ENCODE results near the gene ZCCHC14. TPM values are rescaled to one million over a fixed set of nuclear protein-coding genes. Genes with fewer than 3 reads are reported as not detected.
A peak's percentile ranks its signal among the peaks of the same experiment; 100 is the strongest.

Gene ZCCHC14
- 27.1 and 28.2 TPM in 2 replicates for total RNA-seq (2021; fragmentation: NEBNext Ultra II Directional; extraction: Animal tissue kit (Norgen Biotek cat#: 25700))
- 8.2 and 15.6 TPM in 2 replicates for polyA plus RNA-seq (2011; rRNA removed)
- polyA plus RNA-seq (2011; cell fraction: cytosol; rRNA removed), result 6.5 TPM
- 44.9 TPM for polyA plus RNA-seq (2011; cell fraction: nucleus; rRNA removed)
- 14.6 to 17.2 TPM (median 16.2 TPM) in 4 replicates for polyA plus RNA-seq (2012, experiment 1 of 2)
- 3.6 TPM for polyA plus RNA-seq (2012, experiment 2 of 2)
- 13.4 TPM for polyA plus RNA-seq (2013, experiment 1 of 2)
- polyA plus RNA-seq (2013, experiment 2 of 2), result 13.2 TPM
- polyA minus RNA-seq (2011; rRNA and poly(A)+ RNA removed), result 7.8 and 11.3 TPM in 2 replicates
- 16.9 TPM for polyA minus RNA-seq (2011; cell fraction: cytosol; rRNA and poly(A)+ RNA removed)
- 19.5 TPM for polyA minus RNA-seq (2011; cell fraction: nucleus; rRNA and poly(A)+ RNA removed)
- long read RNA-seq, experiment 1, partial matches to known transcripts, result 28 of 30 reads
- long read RNA-seq, experiment 1, other reads (novel, unspliced or antisense), result 2 of 30 reads
- long read RNA-seq, experiment 2, partial matches to known transcripts, result 0 of 2 reads
- long read RNA-seq, experiment 2, other reads (novel, unspliced or antisense), result 2 of 2 reads

DNA sequence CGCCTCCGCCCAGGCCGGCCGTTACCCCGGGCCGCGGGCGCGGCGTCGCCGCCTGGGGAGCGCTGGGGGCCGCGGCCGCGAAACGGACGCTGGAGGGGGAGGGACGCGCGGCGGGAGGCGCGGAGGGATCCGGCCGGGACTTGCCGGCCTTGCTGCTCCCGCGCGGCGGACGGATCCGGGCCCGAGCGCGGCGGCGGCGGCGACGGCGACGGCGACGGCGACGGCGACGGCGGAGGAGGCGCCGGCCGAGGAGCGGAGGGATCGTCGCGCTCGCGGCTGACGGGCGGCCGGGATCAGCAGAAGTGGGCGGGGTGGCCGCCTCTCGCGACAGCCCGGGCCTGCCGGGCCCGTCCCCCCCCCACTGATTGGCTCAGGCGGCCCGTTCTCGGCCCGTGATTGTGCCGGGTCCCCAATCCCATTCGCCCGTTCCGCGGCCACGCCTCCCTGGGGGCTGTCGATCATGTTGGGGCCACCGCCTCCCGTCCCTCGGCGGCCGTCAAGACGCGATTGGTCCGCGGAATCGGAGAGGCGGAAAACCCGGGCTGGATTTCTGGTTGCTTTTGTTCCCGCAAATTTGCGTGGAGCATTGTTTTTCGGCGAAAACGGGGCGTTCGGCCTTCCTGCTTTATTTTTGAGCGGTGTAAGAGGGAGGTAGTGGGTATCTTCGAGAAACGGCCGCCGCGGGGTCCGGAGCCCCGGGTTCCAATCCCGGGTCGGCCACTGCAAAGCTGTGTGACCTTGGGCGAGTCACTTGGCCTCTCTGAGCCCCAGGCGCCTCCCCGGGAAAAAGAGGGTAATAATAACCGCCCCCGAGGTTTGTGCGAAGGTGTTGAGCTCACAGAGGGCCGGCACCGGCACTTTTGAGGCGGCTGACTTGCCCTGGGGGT is at the start of gene ZCCHC14:
Gene ZCCHC14 (minus strand): TSS at position 304 of the 887 bp plus-strand sequence. CDS start 786 bp downstream, outside the sequence.
- FAIRE-seq, result no peak
- WGBS, 2 experiments (ENCODE audit: extremely low coverage in 1 of 2, insufficient coverage in 1 of 2, insufficient read length in 1 of 2, insufficient replicate concordance in 2 of 2, low coverage in 1 of 2, low lambda C conversion rate in 2 of 2, missing lambda C conversion rate in 1 of 2), result 7% methylated on average over 49 of the region's 119 CpGs; no CpG with 5 or more reads in 1 of the 2 experiments
- TF ChIP-seq HDAC2 (IDR thresholded peaks at IDR 0.05; ENCODE audit: borderline replicate concordance in 1 of 2, low read depth in 2 of 2, low read length in 2 of 2) (peak in 1 of 2 experiments; percentile 99; a peak in 1 of 4 replicates), SIN3A (conservative IDR thresholded peaks at IDR 0.05 in 1 of 2, IDR thresholded peaks at IDR 0.05 in 1 of 2; ENCODE audit: low read depth in 1 of 2, low read length in 2 of 2) (0 out of 4 replicates have a peak, but pooled peaks of 1 of the 2 experiments have one; percentile 10), BACH1 (IDR thresholded peaks at IDR 0.05; ENCODE audit: low read length) (0 out of 2 replicates have a peak, but pooled peaks have one; percentile 8), TCF12 (IDR thresholded peaks at IDR 0.05; ENCODE audit: low read depth, low read length) (peak; percentile 13; the same call in 1 of the 2 replicates), TAF1 (IDR thresholded peaks at IDR 0.05; ENCODE audit: low read depth, low read length) (peak; percentile 50), RAD21 (IDR thresholded peaks at IDR 0.05 in 1 of 2, conservative IDR thresholded peaks at IDR 0.05 in 1 of 2; ENCODE audit: low read depth in 2 of 2, low read length in 2 of 2) (no peak; a peak in 1 of 4 replicates)

More for the DNA sequence above, at the start of gene ZCCHC14:
- no peak within 1 kb of the TSS for H3K56ac ChIP-seq (replicated peaks; ENCODE audit: insufficient read length, low read depth, low read length)
- no peak within 1 kb of the TSS; the same call in none of the 2 replicates for H4K8ac ChIP-seq (ENCODE audit: extremely low read depth, insufficient read depth, low read length)
- no peak within 1 kb of the TSS for H2AFZ ChIP-seq (ENCODE audit: low read length)
- H3K79me1 ChIP-seq (ENCODE audit: low read depth, low read length), result no peaks in the 10 kb centered on the region; the same call in none of the 2 replicates
- H3K9me3 ChIP-seq (ENCODE audit: insufficient read depth in 2 of 2, low read depth in 1 of 2, low read length in 1 of 2), result no peaks in the 10 kb centered on the region
- H2BK20ac ChIP-seq (ENCODE audit: low read length), result no peak within 1 kb of the TSS
- peak; percentile 90 to 100 for DNase-seq (ENCODE audit: low read depth in 1 of 2, low spot score in 2 of 2)
- H2BK120ac ChIP-seq (replicated peaks; ENCODE audit: low read depth, low read length), result no peak within 1 kb of the TSS
- H2BK15ac ChIP-seq (ENCODE audit: low read length), result no peak within 1 kb of the TSS
- H2AK5ac ChIP-seq (ENCODE audit: low read depth, low read length), result no peak within 1 kb of the TSS
- H4K5ac ChIP-seq (ENCODE audit: insufficient read length, low read depth, low read length), result no peak within 1 kb of the TSS
- H3K79me2 ChIP-seq (ENCODE audit: control insufficient read depth in 1 of 2, insufficient read depth in 2 of 2, low read length in 2 of 2), result peaks cover 5 to 38% of the 10 kb centered on the region in 2 experiments; a peak in 3 of 4 replicates
- no peak within 1 kb of the TSS for H2BK5ac ChIP-seq (ENCODE audit: low read depth, low read length)
- H3K27me3 ChIP-seq (replicated peaks in 1 of 4; ENCODE audit: control insufficient read depth in 3 of 4, extremely low read depth in 1 of 4, insufficient read depth in 3 of 4, low read length in 3 of 4), result no peaks in the 10 kb centered on the region; a peak in 1 of 7 replicates
- H3K27ac ChIP-seq (ENCODE audit: low read depth, low read length), result no peak within 1 kb of the TSS
- peak within 1 kb of the TSS; percentile 82 to 87 for H3K4me2 ChIP-seq (ENCODE audit: insufficient read depth in 1 of 2, low read depth in 2 of 2, low read length in 2 of 2)
- no peak within 1 kb of the TSS for H3K23ac ChIP-seq (ENCODE audit: insufficient read length)
- H3K9ac ChIP-seq (replicated peaks in 1 of 4; ENCODE audit: extremely low read depth in 1 of 4, low read depth in 3 of 4, low read length in 3 of 4), result peak within 1 kb of the TSS in 2 of 4 experiments; percentile 37 to 92; a peak in 4 of 7 replicates
- peaks cover 6 to 17% (median 9%) of the 10 kb centered on the region in 4 experiments for H3K4me1 ChIP-seq (replicated peaks in 1 of 4; ENCODE audit: control insufficient read depth in 3 of 4, insufficient read depth in 4 of 4, low read length in 3 of 4)
- H3K23me2 ChIP-seq (ENCODE audit: low read depth, low read length), result peaks cover 9% of the 10 kb centered on the region; the same call in 1 of the 2 replicates
- H3K18ac ChIP-seq (ENCODE audit: extremely low read depth, low read length), result no peak within 1 kb of the TSS
- CTCF ChIA-PET (ENCODE audit: partially characterized antibody), result interaction anchor here (1.1 to 1.2 kb wide), 2 partner anchors 78 to 143 kb away, joined by 3 to 5 read pairs; no protein-coding TSS in a partner anchor
- peak within 1 kb of the TSS; percentile 27; the same call in 1 of the 2 replicates for H2BK12ac ChIP-seq (ENCODE audit: low read depth, low read length)
- H3K4me3 ChIP-seq (ENCODE audit: extremely low read depth in 1 of 4, insufficient read depth in 2 of 4, low read depth in 3 of 4, low read length in 4 of 4), result peak within 1 kb of the TSS; percentile 37 to 60 (median 50)
- no peaks in the 10 kb centered on the region for H3K36me3 ChIP-seq (ENCODE audit: control insufficient read depth in 2 of 4, insufficient read depth in 4 of 4, low read length in 3 of 4)
- H4K91ac ChIP-seq (replicated peaks; ENCODE audit: insufficient read length, low read length), result no peak within 1 kb of the TSS
- H4K20me1 ChIP-seq (replicated peaks in 1 of 2; ENCODE audit: control insufficient read depth in 1 of 2, insufficient read depth in 2 of 2, low read length in 2 of 2), result peaks cover 7 to 8% of the 10 kb centered on the region in 2 experiments
- no peak within 1 kb of the TSS for H3K14ac ChIP-seq (ENCODE audit: insufficient read length)
- H3K4ac ChIP-seq (replicated peaks; ENCODE audit: insufficient read length, low read depth, low read length), result no peak within 1 kb of the TSS
- POLR2A ChIA-PET (ENCODE audit: partially characterized antibody), result no interaction called here
